Measurements from ENCODE around the gene PRSS1. TPM values are rescaled to one million over a fixed set of nuclear protein-coding genes. Genes with fewer than 3 reads are reported as not detected.
"Not testable (repeated sequence)": the region's sequence is repeated elsewhere in the genome, so short reads cannot be mapped to it uniquely, and the experiment has no call there.

PRSS1 gene
- total RNA-seq, 1 donor from 2014 or later: not detected

GRCh38 chr7:142739923-142740492 lies 9.3 kb upstream of the PRSS1 start:
- H3K4me1 ChIP-seq: no peaks in the 10 kb centered on the region
- no peak overlapping the region for H3K4me3 ChIP-seq
- no peaks in the 10 kb centered on the region for H3K36me3 ChIP-seq
- intact Hi-C loops (cut with DNase I): no loop called here
- DNase-seq: no peak
- no peaks in the 10 kb centered on the region for H3K9me3 ChIP-seq
- H3K27me3 ChIP-seq: peaks cover 4% of the 10 kb centered on the region
- no peak for ATAC-seq
- TF ChIP-seq CTCF (IDR thresholded peaks at IDR 0.05): no peak
- H3K27ac ChIP-seq: no peak overlapping the region

GRCh38 chr7:142740786-142741185 lies 8.5 kb upstream of the PRSS1 start:
- no peak for TF ChIP-seq CTCF (IDR thresholded peaks at IDR 0.05)
- DNase-seq (no peak), ATAC-seq (no peak)
- intact Hi-C loops (cut with DNase I): no loop called here
- Histone ChIP-seq H3K27me3 (peaks cover 4% of the 10 kb centered on the region), H3K9me3 (no peaks in the 10 kb centered on the region), H3K4me1 (no peaks in the 10 kb centered on the region), H3K4me3 (no peak overlapping the region), H3K27ac (no peak overlapping the region), H3K36me3 (no peaks in the 10 kb centered on the region)

GRCh38 chr7:142741932-142742331 lies 7.3 kb upstream of the PRSS1 start:
- H3K9me3 ChIP-seq; ATAC-seq; DNase-seq; H3K27me3 ChIP-seq; H3K27ac ChIP-seq; H3K4me1 ChIP-seq; intact Hi-C loops (cut with DNase I); H3K36me3 ChIP-seq; H3K4me3 ChIP-seq: not testable (repeated sequence)

- no peak for DNase-seq
- Histone ChIP-seq H3K9me3 (no peaks in the 10 kb centered on the region), H3K27me3 (no peaks in the 10 kb centered on the region), H3K27ac (no peak overlapping the region), H3K4me1 (no peaks in the 10 kb centered on the region), H3K36me3 (no peaks in the 10 kb centered on the region), H3K4me3 (no peak overlapping the region)
- no peak for ATAC-seq
- intact Hi-C loops (cut with DNase I): no loop called here
- TF ChIP-seq CTCF (IDR thresholded peaks at IDR 0.05): no peak
Observed at GRCh38 chr7:142745091-142745635, 4.1 kb upstream of the PRSS1 start.

GRCh38 chr7:142745745-142746144 lies 3.5 kb upstream of the PRSS1 start:
- H3K27ac ChIP-seq: no peak overlapping the region
- intact Hi-C loops (cut with DNase I): no loop called here
- ATAC-seq: no peak

GRCh38 chr7:142746264-142746663 lies 3.0 kb upstream of the PRSS1 start:
- H3K27me3 ChIP-seq: no peaks in the 10 kb centered on the region

More at GRCh38 chr7:142745745-142746144, 3.5 kb upstream of the PRSS1 start:
- no peak for TF ChIP-seq CTCF (IDR thresholded peaks at IDR 0.05)
- H3K9me3 ChIP-seq: no peaks in the 10 kb centered on the region
- H3K4me1 ChIP-seq: no peaks in the 10 kb centered on the region
- H3K27me3 ChIP-seq: no peaks in the 10 kb centered on the region
- H3K36me3 ChIP-seq: no peaks in the 10 kb centered on the region
- no peak for DNase-seq
- H3K4me3 ChIP-seq: no peak overlapping the region

GRCh38 chr7:142748410-142748809 lies 862 bp upstream of the PRSS1 start:
- DNase-seq; H3K9me3 ChIP-seq; H3K4me3 ChIP-seq; H3K27me3 ChIP-seq; H3K4me1 ChIP-seq; H3K27ac ChIP-seq; H3K36me3 ChIP-seq; ATAC-seq; intact Hi-C loops (cut with DNase I): not testable (repeated sequence)

More at GRCh38 chr7:142746264-142746663, 3.0 kb upstream of the PRSS1 start:
- ATAC-seq (peak; percentile 46), DNase-seq (no peak)
- no peak for TF ChIP-seq CTCF (IDR thresholded peaks at IDR 0.05)
- Histone ChIP-seq H3K4me1 (no peaks in the 10 kb centered on the region), H3K4me3 (no peak overlapping the region), H3K27ac (no peak overlapping the region), H3K36me3 (no peaks in the 10 kb centered on the region), H3K9me3 (no peaks in the 10 kb centered on the region)
- intact Hi-C loops (cut with DNase I): no loop called here
